GM08714 (cell line): Measurements from ENCODE around the gene SGK1.
"Not testable (repeated sequence)": the region's sequence is repeated elsewhere in the genome, so short reads cannot be mapped to it uniquely, and the experiment has no call there.

Source experiments
- H3K4me3 ChIP-seq: fragments of 200-500 bp; sonication (Bioruptor generic); 2 replicates; pipeline ENCODE4 v1.5.1; 2014; ENCODE audit warnings: mild to moderate bottlenecking, low read length, inconsistent platforms
- ZNF274 ChIP-seq: IDR thresholded peaks from 2 replicates; pipeline ENCODE4 v1.6.1; 2012; ENCODE audit warnings: mild to moderate bottlenecking, low read depth, low read length

The SGK1 gene

DNA sequence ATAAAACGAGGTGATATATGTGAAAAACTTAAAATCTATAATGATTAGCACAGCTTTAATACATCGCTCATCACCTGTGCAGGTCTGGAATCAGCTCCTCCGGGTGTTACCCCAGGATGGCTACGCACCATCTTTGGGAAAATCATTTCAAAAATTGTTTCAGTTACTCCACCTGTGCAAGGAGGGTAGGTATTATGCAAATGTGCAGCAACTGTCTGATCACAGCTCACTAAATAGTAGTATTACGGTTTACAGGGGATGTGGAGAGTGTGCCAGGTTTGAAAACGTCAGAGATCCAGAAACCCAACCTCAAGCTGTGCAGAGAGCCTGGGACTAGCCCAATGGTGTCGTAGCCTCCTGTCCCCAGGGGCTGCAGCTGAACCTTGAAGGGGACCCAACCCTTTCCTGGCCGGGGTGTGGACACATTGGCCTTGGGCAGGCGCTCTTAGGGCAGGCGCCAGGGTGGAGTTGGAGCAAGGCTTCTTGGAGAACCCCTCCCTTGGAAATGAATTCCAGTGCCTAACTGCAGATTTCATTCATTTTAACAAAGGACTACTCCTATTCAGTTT, 24.2 kb upstream of the SGK1 start:
- TF ChIP-seq ZNF274, result no peak
- no peak overlapping the region for H3K4me3 ChIP-seq

- no peak for TF ChIP-seq ZNF274
- no peak overlapping the region for H3K4me3 ChIP-seq
These were observed 22.5 kb upstream of the SGK1 start for GRCh38 chr6:134340179-134340975.

DNA sequence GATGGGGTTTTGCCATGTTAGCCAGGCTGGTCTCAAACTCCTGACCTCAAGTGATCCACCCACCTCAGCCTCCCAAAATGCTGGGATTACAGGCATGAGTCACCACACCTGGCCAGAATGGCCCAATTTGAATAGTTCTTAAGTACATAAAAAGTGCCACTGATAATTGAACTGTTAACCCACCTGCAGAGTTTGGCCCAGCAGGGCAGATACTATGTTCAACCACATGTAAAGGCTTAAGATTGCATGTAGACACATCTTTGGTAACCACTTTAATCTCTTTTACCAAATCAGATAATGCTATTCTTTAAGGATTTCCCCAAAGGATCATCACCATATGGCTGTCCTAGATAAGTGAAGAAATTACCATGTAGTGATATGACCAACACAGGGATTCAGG, 21.3 kb upstream of the SGK1 start:
- no peak overlapping the region for H3K4me3 ChIP-seq
- no peak for TF ChIP-seq ZNF274

DNA sequence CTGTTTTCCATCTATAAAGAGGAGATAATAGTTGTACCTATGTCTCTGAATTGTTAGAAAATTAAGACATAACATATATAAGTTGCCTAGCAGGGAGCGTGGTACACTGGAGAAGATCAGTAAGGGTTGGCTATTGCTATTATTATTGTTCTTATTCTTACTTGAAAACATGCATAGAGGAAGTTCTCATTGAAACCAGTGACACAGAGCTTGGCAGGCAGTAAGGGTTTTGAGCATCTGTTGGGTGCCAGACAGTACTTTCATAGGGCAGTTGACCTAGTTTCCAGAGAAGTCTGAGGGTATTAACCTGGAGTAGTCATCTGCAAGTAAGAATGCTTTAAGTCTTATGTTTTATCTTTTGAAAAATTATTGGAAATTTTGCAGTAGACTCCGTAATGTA, 13.3 kb upstream of the SGK1 start:
- no peak overlapping the region for H3K4me3 ChIP-seq
- no peak for TF ChIP-seq ZNF274

- TF ChIP-seq ZNF274, result no peak
- no peak overlapping the region for H3K4me3 ChIP-seq
These were observed 12.6 kb upstream of the SGK1 start for GRCh38 chr6:134330555-134330954.

DNA sequence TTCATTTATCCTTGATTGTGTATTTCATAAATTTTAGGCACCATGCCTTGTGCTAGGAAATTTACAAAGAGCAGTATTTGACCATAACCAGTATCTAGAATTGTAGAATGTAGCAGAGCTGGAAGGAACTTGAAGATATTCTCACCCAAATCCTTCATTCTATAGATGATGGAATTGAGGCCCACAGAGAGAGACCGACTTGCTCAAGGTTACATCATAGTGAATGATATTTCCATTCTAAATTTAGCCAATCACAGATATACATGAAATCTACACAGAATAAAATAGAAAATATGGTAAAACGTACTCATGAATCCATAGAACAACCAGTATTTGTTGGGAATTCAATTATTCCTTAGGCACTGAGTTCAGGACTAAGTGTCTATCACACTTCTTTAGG, 10.9 kb upstream of the SGK1 start:
- TF ChIP-seq ZNF274, result no peak
- no peak overlapping the region for H3K4me3 ChIP-seq

GRCh38 chr6:134328138-134328537, 10.2 kb upstream of the SGK1 start:
- TF ChIP-seq ZNF274, result no peak
- no peak overlapping the region for H3K4me3 ChIP-seq

- H3K4me3 ChIP-seq, result not testable (repeated sequence)
These were observed 8.3 kb upstream of the SGK1 start for GRCh38 chr6:134326192-134326591.

DNA sequence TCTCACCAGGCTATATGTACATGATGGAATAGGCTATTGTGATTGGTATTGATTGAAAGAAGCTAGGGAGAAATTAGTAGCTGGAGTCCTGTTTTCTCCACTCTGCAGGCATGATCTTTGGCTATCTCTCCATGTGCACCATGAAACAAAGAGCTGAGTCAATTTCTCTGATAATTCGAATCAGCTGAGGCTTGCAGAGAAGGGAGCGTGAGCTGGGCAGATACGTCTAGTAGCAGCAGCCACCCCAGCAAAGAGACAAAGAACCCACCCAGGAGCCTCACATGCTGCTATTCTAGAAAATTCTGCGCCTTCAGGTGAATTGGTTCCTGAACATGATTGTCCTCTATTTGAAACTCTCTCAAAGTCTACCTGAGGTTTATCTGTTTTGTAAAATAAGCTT, 6.9 kb upstream of the SGK1 start:
- TF ChIP-seq ZNF274, result no peak
- no peak overlapping the region for H3K4me3 ChIP-seq

DNA sequence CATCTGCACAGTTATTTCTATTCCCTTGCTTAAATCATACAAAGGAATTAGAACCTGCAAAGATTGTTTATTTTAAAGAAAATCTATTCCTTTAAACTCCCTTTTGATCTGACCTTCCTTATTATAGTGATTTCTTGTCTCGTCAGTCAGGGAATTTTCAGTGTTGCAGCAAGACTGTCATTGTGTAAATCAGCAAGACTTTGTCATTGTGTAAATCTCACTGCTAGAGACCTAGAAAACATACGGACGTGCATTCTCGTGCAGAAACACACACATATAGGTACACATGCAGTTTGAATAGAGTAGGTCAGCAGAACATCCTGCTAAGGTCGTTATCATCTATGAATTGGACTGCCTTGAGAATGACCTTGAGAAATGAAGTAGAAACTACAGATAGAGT, 6.2 kb upstream of the SGK1 start:
- H3K4me3 ChIP-seq, result no peak overlapping the region
- TF ChIP-seq ZNF274, result no peak

DNA sequence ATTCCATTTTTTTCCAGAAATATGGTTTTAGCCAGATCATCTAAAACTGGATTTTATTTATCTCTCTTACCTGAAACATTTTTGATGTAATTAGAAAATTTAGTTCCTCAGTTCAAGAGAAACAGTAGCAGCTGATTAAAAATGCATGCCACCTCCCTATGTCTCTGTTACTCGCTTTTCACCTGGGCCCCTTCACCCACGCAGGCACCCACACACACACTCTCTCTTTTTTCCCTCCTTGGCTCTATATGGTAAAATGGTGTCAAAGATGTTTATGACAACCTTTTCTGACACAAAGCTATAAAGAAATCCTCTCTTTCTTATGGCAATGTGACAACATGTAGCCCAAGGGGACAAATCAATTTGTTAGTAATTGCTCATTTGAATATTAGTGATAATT, 5.8 kb upstream of the SGK1 start:
- H3K4me3 ChIP-seq, result no peak overlapping the region
- TF ChIP-seq ZNF274, result no peak

- no peak for TF ChIP-seq ZNF274
- no peak overlapping the region for H3K4me3 ChIP-seq
These were observed 5.4 kb upstream of the SGK1 start for GRCh38 chr6:134323294-134323693.

- TF ChIP-seq ZNF274, result no peak
- H3K4me3 ChIP-seq, result no peak overlapping the region
These were observed 4.3 kb upstream of the SGK1 start for GRCh38 chr6:134322216-134322615.

DNA sequence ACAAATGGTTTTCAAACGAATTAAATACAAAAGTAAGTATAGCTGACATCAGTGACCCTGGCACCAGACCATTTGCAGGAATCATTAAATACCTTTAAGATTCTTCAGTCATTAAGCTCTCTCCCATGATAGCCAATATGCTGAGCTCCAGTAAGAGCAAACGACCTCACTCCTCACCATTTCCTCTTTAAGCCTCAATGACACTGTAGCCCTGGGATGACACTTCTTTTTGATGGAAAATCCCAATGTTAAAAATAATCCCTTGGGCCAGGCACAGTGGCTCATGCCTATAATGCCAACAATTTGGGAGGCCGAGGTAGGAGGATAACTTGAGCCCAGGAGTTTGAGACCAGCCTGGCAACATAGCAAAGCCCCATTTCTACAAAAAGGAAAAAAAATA, 3.3 kb upstream of the SGK1 start:
- H3K4me3 ChIP-seq, result no peak overlapping the region
- TF ChIP-seq ZNF274, result no peak

DNA sequence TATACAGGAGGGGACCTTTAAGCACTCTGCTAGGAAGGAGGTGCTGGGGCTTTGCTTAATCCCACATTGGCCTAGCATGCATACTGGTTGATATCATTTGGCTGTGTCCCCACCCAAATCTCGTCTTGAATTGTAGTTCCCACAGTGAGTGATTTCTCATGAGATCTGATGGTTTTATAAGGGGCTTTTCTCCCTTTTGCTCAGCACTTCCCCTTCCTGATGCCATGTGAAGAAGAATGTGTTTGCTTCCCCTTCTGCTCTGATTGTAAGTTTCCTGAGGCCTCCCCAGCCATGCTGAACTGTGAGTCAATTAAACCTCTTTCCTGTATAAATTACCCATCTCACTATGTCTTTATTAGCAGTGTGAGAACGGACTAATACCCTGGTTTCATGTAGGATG, 1.8 kb upstream of the SGK1 start:
- not testable (repeated sequence) for H3K4me3 ChIP-seq

- no peak overlapping the region for H3K4me3 ChIP-seq
- no peak for TF ChIP-seq ZNF274
These were observed 1.0 kb upstream of the SGK1 start for GRCh38 chr6:134318974-134319281.
